Measurements from ENCODE around the gene SEC14L1. TPM values are rescaled to one million over a fixed set of nuclear protein-coding genes. Genes with fewer than 3 reads are reported as not detected.
A peak's percentile ranks its signal among the peaks of the same experiment; 100 is the strongest.

SEC14L1 gene
- total RNA-seq, 1 donor from 2014 or later = 400 TPM

DNA sequence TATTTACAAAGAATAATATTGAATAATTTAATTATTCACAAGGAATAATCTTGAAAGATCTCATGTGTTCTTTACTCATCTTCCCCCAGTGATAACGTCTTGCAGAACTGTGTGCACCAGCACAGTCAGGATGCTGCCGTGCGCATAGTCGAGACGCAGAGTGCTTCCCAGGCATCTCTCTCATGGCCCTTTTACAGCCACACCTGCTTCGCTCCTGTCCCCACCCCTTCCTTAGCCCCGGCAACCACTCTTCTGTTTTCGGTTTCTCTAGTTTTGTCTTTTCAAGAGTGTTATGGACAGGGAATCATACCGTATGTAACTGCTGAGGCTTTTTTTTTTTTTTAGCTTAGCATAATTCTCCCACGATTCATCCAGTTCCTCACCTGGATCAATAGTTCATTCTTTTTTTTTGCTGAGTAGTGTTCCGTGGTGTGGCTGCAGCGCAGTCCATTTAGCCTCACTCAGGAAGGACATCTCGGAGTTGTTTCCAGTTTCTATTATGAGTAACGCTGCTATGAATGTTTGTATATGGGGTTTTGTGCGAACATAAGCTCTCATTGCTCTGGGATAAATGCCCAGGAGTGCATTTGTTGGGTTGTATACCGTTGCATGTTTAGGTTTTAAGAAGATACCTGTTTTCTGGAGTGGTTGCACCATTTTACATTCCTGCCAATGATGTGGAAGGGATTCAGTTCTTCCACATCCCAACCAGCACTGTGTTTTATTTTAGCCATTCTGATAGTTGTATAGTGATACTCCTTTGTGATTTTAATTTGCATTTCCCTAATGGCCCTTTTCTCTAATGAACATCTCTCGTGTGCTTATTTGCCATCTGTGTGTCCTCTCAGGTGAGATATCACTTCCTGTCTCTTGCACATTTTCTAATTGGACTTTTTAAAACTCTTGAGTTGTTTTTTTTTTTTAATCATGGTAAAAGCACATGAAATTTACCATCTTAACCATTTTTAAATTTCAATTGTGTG, 47.6 kb downstream of the SEC14L1 start:
- DNase-seq (ENCODE audit: low read depth, low spot score) = no peak

DNA sequence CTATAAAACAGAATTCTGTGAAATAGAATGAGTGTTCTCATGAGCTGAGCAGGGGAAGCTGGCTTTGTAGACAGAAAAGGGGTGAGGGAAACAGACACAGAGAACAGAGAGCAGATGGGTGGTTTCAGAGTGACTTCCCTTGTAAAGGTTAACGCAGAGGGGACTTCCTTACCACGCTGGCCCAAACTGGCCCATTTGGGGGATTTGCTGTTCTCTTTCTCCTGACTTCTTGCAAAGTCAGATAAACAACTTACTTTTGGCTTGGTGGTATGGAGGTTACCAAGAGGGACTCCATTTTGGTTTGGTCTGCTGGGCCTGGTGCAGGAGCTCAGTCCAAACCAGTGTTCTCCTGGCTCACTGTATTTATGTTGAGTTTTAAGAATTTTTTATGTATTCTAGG, 48.4 kb downstream of the SEC14L1 start:
- no peak for DNase-seq (ENCODE audit: low read depth, low spot score)

DNA sequence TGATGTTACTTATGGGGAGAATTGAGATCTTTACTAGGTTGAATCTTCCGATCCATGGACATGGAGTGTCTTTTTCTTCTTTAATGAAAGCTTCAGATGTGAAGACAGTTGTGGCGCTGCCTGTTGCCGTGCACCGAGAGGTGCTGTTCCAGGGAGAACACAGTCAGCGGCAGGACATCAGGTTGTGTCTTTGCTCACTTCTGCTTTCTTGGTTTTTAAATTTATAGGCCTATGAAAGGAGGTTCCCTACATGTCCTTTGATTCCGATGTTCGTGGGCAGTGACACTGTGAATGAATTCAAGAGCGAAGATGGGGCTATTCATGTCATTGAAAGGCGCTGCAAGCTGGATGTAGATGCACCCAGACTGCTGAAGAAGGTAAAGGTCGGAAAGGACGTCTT, 49.8 kb downstream of the SEC14L1 start:
- DNase-seq (ENCODE audit: low read depth, low spot score) = no peak

DNA sequence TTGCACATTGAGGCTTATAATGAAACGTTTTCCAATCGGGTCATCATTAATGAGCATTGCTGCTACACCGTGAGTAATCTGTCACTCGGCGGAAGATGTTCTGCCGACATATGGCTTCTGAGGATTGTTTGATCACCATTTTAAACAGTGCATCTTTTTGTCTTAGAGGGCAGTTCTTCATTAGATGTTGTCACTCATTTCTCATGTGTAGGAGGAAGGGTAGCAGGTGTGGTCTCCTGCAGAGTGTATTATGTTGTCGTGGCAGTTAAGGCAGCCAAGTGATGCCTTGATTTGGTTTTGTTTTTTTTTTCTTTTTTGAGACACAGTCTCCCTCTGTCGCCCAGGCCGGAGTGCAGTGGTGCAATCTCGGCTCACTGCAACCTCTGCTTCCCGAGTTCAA, 50.5 kb downstream of the SEC14L1 start:
- no peak for DNase-seq (ENCODE audit: low read depth, low spot score)

DNA sequence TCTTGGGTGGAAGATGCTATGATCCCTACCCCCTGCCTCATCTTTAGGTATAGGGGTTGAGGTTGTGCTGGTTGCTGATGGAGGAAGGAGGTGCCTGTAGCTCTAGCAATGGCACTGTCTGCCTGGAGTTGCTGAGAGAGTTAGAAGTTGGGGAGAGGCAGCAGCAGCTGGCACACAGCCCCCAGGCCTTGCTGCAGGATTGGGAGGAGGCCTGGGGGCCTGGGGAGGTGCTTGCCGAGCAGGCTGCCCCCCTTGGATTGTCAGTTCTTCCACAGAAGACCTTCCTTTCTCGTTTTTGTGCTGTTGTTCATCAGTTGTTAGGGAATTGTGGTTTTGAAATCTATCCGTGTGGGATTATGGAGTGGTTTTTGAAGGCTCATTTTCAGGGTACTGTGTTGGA, 52.9 kb downstream of the SEC14L1 start:
- DNase-seq (ENCODE audit: low read depth, low spot score) = no peak

DNA sequence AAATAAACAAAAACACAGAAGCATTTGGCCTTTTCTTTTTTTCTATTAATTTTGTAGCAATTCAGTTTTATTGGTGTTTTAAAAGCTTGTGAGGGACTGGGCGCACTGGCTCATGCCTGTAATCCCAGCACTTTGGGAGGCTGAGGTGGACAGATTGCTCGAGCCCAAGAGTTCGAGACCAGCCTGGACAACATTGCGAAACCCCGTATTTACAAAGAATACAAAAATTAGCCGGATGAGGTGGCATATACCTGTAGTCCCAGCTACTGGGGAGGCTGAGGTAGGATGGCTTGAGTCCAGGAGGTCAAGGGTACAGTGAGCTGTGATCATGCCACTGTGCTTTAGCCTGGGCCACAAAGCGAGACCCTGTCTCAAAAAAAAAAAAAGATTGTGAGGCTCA, 53.4 kb downstream of the SEC14L1 start:
- no peak for DNase-seq (ENCODE audit: low read depth, low spot score)

DNA sequence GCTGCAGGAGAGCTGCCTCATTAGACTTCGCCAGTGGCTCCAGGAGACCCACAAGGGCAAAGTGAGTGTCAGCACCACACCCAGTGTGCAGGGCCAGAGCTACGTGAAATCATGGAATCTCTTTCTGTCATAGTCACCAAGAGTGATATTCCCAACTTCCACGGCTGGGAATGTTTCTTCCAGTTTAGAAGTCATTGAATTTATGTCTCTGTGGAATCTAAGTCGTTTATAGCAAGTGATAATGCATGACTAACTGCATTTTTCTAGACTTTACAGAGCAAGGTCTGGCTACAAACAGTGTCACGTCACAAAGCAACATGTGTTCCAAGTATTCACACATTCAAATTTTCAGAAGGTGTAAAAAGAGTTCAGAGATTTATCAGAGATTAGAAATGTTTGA, 55.5 kb downstream of the SEC14L1 start:
- DNase-seq (ENCODE audit: low read depth, low spot score) = no peak

DNA sequence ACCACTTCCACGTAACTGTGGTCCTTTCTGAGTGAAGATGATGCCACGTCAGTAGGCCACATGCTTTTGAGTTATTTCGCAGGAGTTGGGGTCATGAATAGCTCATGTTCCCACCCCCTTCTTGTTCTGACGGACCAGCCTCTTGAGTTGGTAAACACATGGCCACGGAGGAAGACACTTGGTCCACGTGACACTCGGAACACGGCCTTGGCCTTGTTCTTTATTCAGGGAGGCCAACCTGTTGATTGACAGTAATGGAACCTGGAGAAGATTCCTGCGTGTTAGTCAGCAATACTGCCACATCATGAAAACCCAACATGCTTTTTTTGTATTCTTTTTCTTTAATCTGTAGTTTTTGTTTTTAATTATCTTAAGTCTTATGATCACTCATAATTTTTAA, 56.3 kb downstream of the SEC14L1 start:
- no peak for DNase-seq (ENCODE audit: low read depth, low spot score)

DNA sequence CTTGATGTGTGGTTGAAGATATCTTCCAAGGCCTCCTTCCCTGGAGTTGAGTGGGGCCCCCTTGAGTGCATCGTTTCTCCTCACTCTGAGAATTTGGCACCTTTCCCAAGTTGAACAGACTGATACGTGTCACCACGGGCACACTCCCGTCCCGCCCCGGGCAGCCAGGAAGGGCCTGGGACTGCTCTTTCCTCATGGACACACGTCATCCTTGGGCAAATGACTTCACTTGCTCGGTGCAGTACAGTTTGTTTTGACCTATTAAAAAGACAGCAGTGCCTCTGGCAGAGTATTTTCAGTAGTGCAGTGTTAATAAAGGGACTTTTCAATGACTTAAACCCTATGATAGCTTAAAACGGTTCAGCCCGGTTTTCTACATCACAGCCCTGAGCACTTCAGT, 59.9 kb downstream of the SEC14L1 start:
- peak; percentile 20 for DNase-seq (ENCODE audit: low read depth, low spot score)

DNA sequence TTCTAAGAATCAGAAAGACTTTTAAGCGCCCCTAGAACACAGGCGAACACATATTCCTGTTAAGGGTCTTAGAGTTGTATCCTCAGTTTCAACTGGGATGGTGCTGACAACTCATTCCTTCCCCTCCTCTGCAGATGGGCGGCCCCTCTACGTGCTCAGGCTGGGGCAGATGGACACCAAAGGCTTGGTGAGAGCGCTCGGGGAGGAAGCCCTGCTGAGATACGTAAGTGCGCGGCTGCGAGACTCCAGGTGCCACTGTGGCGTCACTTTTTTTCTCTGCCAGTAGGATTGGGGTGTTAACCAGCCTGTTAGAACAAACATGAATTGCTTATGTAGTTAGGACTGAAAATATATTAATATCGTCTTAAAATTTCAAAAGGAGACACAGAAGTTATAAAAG, 62.7 kb downstream of the SEC14L1 start:
- no peak for DNase-seq (ENCODE audit: low read depth, low spot score)

DNA sequence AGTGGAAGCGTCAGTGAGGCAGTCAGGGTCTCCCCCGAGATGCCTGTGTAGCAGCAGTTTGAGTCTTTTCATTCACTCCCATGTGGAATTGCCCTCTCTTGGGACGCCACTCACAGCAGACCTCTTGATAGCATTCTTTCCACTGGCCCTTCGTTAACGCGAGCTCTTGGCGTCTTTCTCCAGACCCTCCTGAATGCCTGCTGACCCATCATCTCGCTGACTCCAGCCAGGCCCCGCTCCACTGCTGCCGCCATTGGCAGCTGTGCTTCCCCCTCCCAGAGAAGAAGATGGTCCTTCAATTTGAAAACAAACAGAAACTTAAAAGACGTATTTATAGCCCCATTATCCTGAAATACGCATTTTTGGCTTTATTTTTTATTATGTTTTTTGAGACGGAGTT, 63.1 kb downstream of the SEC14L1 start:
- DNase-seq (ENCODE audit: low read depth, low spot score) = no peak

DNA sequence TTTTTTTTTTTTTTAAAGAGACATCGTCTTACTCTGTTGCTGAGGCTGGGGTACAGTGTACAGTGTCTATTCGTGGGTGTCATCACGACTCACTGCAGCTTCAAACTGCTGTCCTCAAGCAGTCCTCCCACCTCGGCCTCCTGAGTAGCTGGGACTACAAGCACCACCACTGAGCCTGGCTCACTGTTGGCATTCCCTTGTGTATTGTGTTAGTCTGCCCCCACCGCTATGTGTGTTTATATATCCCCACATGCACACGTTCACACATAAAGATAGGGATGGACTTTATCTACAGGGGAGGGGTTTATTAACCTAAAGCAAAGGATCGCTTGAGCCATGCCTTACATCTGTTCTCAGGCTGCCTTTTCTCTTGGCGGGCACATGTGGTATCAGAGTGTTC, 63.8 kb downstream of the SEC14L1 start:
- DNase-seq (ENCODE audit: low read depth, low spot score) = no peak

DNA sequence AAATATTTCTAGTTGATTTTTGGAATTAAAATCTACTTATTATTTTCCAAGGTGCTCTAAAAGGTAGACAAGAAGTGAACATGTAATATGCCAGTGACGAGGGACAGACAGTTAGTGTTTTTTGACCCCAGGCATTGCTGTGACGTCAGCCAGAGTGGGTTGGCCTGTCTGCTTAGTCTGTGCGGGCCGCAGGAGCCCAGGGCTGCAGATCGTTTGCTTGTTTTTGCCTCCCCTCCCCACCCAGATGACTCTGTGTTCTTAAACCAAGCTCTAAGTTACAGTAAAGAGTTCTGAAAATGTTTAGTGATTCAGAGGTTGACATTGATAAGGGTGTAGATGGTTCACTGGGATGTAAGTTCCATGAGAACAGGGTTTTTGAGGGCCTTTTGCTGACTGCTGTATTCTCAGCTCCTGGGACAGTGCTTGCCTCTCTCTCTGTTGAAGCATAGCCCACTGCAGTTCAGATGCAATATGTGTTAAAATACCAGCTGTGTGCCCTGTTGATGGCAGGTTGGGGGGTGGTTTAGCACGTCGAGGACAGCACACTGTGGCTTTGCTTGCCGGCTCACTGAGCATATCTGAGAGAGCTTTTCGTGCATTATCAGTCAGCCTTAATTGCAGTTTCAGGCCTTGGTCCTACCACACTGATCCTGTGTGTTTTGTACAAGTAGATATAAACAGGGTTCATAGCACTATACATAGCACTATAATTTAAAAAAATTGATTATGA, 64.8 kb downstream of the SEC14L1 start:
- no peak for DNase-seq (ENCODE audit: low read depth, low spot score)

DNA sequence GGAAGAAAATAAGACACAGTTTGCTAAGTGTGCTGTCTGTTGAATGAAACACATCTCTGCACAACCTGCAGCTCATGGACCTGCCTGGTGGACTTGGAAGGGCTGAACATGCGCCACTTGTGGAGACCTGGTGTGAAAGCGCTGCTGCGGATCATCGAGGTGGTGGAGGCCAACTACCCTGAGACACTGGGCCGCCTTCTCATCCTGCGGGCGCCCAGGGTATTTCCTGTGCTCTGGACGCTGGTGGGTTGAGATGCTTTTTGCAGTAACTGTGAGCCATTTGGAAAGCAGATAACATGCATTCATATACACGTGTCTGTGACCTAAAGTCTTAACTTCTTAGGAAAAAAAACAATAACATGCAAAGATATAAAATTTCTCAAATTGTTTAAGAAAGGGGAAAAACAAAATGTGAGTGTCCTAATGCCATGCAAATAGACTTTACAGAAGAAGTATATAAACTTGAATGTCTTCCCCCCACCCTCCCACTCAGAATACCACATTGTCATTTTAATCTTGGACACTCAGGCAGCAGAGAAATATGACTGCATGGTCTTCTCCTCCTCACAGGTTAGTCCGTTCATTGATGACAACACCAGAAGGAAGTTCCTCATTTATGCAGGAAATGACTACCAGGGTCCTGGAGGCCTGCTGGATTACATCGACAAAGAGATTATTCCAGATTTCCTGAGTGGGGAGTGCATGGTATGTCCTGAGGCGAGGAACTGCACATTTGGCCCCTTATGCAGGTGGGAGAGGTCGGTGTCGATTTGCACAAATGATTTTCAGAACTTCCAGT, 65.6 kb downstream of the SEC14L1 start:
- DNase-seq (ENCODE audit: low read depth, low spot score) = peak; percentile 79

DNA sequence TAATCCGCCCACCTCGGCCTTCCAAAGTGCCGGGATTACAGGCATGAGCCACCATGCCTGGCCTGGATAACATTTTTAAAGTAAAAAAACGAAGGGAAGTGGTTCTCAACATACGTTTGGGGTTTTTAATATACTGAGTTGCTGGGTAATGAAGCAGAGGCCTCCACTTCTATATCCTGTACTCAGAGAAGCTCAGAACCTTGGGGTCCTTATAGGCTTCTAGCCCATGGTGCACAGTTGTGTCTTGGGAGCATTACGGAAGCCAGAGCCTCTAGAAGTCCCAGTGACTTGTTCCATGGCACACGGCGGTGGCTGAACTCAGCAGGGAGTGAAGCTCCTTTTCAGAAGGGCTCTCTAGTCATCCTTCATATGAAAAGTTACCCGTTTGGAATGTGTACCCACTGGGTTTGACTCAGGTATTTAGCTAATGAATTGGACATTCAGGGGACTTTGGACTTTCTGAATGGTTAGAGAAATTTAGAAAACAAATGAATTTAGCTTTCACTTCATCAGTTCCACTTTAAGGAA, 67.0 kb downstream of the SEC14L1 start:
- DNase-seq (ENCODE audit: low read depth, low spot score) = no peak

DNA sequence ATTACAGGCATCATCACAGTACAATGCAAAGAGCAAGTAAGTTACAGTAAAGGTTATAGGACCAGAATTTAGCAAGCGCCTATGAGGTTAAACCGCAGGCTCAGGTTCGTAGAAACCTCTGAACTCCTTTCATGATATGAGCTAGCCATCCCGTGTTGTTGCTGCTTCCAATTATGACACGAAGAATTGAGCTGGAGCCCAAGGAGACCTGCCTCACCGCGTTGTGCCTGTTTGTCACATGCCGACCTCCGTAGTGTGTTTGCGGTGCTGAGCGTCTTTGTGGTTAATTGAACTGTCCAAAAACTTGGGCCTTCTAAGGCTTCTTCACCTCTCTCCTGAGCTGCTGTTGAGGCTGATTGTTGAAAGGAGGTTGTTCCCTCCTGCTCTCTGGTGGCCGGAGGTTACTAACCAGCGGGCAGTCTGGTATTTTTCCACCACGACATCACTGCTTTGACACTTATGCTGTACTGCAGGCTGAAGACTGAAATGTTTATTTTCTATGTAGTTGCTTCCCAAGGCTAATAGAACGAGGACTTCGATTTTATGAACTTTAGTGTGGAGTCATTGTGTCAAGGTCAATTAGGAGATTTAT, 67.5 kb downstream of the SEC14L1 start:
- peak; percentile 24 for DNase-seq (ENCODE audit: low read depth, low spot score)

DNA sequence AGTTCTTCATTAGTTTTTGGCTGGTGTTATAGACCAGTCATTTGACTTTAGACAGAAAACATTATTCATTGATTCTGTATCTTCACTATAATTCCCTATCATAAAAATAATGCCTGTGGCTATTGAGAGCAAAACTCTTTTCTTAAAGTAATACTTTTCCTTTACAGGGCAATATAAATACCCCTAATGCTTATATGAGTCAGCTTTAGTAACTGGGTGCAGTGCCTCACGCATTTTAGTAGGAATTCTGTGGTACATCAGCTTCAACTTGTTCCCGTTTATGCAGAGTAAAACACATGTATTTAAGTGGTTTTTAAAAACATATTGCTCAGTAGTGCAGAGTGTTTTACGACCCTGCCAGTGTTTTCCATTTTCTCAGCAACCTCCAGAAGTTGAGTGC, 68.1 kb downstream of the SEC14L1 start:
- no peak for DNase-seq (ENCODE audit: low read depth, low spot score)

DNA sequence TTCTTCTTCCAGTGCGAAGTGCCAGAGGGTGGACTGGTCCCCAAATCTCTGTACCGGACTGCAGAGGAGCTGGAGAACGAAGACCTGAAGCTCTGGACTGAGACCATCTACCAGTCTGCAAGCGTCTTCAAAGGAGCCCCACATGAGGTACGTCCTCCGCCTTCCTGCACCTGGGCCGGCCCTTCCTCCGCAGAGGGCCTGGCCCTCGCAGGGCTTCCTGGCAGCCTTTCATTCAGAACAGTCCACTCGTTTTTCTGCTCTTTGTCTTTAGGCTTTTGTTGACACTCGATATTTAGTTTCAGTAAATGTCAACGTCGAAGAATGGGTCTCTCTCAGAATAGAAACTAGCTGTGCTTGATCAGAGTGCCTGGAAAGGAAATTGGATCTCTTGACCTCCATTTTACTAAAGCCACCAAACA, 68.6 kb downstream of the SEC14L1 start:
- DNase-seq (ENCODE audit: low read depth, low spot score) = no peak

DNA sequence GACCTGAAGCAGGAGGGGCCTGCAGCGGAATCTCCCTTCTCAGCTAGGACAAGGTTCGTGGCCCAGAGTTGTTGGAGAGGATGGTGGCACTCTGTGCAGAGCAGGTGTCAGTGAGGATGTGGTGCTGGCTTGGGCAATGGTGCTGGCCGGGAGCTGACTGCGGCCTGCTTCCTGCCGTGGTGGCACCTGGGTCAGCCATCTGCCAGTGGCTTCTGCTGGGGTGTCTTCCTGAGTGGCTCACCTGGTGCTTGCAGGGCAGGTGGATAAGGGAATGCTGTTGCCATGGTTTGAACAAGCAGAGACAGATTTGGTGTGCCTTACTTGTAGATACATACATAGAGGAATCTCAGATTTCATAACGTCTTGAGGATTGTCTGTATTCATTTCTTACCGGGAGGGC, 69.6 kb downstream of the SEC14L1 start:
- DNase-seq (ENCODE audit: low read depth, low spot score) = no peak

DNA sequence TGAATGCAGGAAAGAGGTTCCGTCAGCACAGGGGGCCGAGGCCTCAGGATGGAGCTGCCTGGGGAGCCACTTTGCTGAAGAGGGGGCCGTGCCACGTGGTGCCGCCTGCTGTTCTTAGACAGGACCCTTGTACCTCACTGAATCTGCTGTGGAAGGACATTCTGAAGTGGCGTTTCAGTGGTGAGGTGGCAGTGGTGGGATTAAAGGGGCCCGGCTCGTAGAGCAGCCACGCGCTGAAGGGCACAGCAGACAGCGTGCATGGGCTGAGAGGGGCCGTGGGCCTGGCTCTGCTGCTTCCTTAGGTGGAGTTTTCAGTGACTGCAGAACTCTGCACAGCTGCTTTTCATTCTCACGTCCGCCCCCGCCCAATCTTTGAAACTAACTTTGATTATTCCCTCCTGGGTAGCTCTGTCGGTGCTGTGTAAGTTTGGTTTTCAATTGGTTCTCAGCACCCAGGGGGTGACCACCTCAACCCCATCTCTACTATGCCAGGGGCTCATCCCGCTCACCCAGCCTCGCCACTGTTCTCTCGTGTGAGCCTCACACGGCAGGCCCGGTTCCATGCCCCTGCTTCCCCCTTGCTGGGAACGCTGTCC, 70.3 kb downstream of the SEC14L1 start:
- DNase-seq (ENCODE audit: low read depth, low spot score) = no peak

DNA sequence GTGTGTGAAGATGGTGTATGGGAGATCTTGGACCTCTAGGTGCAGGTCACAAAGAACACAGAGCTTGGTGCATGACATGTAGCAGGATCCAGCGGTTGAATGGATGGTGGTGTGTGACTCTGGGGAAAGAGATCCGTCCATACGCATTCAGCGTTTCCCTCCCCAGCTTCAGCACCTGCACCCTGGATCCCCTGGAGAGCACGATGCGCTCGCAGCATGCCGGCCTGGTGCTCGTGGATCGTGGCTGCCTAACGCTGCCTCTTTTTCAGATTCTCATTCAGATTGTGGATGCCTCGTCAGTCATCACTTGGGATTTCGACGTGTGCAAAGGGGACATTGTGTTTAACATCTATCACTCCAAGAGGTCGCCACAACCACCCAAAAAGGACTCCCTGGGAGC, 70.9 kb downstream of the SEC14L1 start:
- no peak for DNase-seq (ENCODE audit: low read depth, low spot score)

Measured in pulmonary artery endothelial cell (primary cell).